Coronary artery (tissue), 2 donors: ENCODE results near the gene ANKRD13D.
A peak's percentile ranks its signal among the peaks of the same experiment; 100 is the strongest.

Experiments used
- DNase-seq: peaks from one replicate; pipeline ENCODE4 v3.0.0-alpha.2; 2017; ENCODE audit warnings: low spot score
- H3K27ac ChIP-seq, 2 donors: fragments of 200-600 bp; sonication (generic); one replicate each; pipeline ENCODE4 v1.5.1; 2016 to 2019
- H3K4me3 ChIP-seq: fragments of 200-600 bp; sonication (generic); 2 replicates; pipeline ENCODE4 v1.5.1; 2016; ENCODE audit warnings: mild to moderate bottlenecking, moderate library complexity
- TF ChIP-seq, protein P1 (sequence below): fragments of 200-600 bp; sonication (generic); IDR thresholded peaks from one replicate; pipeline ENCODE4 v1.5.1; 2019; ENCODE audit warnings: antibody characterized with exemption

The ANKRD13D gene

DNA sequence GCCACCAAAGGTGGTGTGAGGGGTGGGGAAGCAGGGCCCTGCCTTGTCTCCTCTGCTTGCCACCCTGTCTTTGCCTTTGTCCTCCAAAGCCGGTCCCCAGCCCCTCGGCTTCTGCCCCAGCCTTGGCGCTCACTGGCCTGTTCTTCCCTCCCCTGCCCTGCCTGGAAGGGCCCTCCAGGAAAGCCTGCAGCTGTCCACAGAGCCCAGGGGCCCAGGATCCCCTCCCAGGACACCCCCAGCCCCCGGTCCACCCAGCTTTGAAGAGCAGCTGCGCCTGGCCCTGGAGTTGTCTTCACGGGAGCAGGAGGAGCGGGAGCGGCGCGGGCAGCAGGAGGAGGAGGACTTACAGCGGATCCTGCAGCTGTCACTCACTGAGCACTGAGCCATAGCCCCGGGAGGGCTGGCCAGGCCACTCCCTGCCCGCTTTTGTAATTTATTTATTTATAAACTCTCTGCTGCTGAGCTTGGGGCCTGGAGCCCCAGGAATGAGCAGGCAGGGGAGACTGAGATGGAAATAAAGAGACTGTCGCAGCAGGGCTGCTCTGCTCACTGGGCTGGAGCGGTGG lies 12.9 kb downstream of the ANKRD13D start:
- TF ChIP-seq, protein P1, sequence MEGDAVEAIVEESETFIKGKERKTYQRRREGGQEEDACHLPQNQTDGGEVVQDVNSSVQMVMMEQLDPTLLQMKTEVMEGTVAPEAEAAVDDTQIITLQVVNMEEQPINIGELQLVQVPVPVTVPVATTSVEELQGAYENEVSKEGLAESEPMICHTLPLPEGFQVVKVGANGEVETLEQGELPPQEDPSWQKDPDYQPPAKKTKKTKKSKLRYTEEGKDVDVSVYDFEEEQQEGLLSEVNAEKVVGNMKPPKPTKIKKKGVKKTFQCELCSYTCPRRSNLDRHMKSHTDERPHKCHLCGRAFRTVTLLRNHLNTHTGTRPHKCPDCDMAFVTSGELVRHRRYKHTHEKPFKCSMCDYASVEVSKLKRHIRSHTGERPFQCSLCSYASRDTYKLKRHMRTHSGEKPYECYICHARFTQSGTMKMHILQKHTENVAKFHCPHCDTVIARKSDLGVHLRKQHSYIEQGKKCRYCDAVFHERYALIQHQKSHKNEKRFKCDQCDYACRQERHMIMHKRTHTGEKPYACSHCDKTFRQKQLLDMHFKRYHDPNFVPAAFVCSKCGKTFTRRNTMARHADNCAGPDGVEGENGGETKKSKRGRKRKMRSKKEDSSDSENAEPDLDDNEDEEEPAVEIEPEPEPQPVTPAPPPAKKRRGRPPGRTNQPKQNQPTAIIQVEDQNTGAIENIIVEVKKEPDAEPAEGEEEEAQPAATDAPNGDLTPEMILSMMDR: no peak
- no peak for DNase-seq
- H3K4me3 ChIP-seq: peak overlapping the region; percentile 100
- peak overlapping the region in 1 of 2 donors; percentile 90 for H3K27ac ChIP-seq

DNA sequence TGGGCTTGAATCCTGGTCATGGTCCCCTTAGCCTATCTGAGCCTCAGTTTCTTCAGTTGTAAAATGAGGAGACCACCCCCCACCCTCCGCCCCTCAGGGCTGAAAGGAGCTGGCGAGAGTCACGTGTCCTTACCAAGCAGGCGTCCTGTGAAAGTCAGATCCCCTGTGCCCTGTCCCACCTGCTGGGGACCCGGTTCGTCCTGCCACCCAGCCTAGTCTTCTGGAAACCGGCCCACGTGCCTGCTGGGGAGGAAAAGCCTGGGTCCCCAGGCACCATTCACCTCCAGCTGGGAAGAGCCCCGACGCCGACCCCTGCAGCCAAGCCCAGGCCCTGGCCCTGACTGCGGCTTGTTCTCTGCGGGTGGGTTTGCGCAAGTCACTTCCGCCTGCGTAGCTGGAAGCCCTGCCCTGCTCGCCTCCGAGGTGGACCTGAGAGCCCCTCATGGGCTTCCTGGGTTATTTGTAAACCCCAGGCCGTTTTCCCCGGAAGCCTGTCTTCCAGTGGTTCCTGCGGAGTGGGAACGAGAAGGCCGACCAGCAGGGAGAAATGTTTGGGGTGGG lies 13.5 kb downstream of the ANKRD13D start:
- DNase-seq: peak; percentile 75
- TF ChIP-seq, protein P1: no peak
- peak overlapping the region; percentile 100 for H3K4me3 ChIP-seq
- H3K27ac ChIP-seq: peak overlapping the region; percentile 76 to 90

DNA sequence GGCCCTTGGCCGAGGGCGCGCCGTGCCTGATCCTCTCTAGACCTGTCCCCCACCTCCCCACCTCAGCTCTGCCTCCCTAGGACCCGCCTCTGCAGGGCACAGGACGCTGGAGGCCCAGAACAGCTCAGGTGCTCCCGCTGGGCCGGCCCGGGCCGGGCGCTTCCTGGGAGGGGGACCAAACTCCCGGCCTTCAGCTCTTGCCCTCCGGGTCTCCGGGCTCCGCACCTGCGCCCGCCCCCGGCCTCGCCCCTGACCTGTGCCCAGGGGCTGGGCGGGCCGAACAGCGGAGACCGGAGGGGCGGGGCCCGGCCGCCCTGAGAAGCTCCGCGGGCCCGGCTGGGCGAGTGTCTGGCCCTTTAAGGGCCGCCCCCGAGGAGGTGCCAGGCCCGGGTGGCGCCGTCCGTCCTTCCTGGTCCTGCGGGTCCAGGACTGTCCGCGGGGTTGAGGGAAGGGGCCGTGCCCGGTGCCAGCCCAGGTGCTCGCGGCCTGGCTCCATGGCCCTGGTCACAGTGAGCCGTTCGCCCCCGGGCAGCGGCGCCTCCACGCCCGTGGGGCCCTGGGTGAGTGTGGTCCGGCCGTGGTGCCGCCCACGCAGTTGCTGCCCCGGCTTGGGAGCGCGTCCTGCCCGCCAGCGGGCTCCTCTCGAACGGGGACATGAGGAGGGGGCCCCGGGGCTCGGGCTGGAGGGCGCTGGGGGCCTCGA lies 14.2 kb downstream of the ANKRD13D start, which contains the start of gene SSH3:
SSH3 (plus strand) TSS at position 399 of the 703 bp plus-strand sequence; CDS start at position 495, 96 bp downstream.
- TF ChIP-seq, protein P1: no peak
- peak; percentile 80 for DNase-seq
- H3K4me3 ChIP-seq: peak within 1 kb of the TSS; percentile 100
- H3K27ac ChIP-seq: peak within 1 kb of the TSS; percentile 76 to 90

- peak overlapping the region; percentile 100 for H3K4me3 ChIP-seq
- TF ChIP-seq, protein P1: no peak
- no peak for DNase-seq
- peak overlapping the region; percentile 76 to 90 for H3K27ac ChIP-seq
Observed at GRCh38 chr11:67303835-67304411, 14.8 kb downstream of the ANKRD13D start.

DNA sequence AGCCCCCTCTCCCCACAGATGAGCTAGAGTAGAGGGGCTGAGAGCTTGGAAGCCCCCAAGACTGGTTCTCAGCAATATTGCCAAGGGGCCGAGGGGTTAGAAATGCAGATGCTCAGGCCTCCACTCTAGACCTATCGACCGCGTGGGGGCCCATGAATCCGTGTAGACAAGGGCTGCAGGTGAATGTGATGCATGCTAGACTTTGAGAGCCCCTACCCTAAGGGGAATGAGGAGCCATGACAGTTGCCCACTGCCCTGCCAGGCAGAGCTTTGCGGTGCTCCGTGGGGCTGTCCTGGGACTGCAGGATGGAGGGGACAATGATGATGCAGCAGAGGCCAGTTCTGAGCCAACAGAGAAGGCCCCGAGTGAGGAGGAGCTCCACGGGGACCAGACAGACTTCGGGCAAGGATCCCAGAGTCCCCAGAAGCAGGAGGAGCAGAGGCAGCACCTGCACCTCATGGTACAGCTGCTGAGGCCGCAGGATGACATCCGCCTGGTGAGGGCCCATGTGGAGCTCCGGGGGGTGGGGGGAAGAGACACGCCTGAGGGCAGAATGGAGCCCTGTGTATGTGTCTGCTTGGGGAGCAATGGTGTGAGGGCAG lies 15.5 kb downstream of the ANKRD13D start:
- TF ChIP-seq, protein P1: no peak
- H3K4me3 ChIP-seq: peak overlapping the region; percentile 100
- DNase-seq: peak; percentile 67
- peak overlapping the region in 1 of 2 donors; percentile 90 for H3K27ac ChIP-seq

- TF ChIP-seq, protein P1: no peak
- DNase-seq: peak; percentile 71
- Histone ChIP-seq H3K27ac (no peak overlapping the region), H3K4me3 (no peak overlapping the region)
Observed at GRCh38 chr11:67306769-67307544, 17.9 kb downstream of the ANKRD13D start.
